OCI-LY3 (cell line): ENCODE measurements around the gene EIF2S2.

Experiments used
- EZH2phosphoT487 ChIP-seq: fragments of 200-600 bp; shearing (Covaris generic); IDR thresholded peaks from 2 replicates; pipeline ENCODE4 v1.6.1; 2018; ENCODE audit warnings: antibody characterized with exemption, mixed run types, low read depth
- TF ChIP-seq, protein P1 (sequence below): fragments of 200-600, 300-600 bp; sonication (generic); IDR thresholded peaks from 2 replicates; pipeline ENCODE4 v1.5.1; 2014; ENCODE audit warnings: antibody characterized with exemption, low read length, low read depth

DNA sequence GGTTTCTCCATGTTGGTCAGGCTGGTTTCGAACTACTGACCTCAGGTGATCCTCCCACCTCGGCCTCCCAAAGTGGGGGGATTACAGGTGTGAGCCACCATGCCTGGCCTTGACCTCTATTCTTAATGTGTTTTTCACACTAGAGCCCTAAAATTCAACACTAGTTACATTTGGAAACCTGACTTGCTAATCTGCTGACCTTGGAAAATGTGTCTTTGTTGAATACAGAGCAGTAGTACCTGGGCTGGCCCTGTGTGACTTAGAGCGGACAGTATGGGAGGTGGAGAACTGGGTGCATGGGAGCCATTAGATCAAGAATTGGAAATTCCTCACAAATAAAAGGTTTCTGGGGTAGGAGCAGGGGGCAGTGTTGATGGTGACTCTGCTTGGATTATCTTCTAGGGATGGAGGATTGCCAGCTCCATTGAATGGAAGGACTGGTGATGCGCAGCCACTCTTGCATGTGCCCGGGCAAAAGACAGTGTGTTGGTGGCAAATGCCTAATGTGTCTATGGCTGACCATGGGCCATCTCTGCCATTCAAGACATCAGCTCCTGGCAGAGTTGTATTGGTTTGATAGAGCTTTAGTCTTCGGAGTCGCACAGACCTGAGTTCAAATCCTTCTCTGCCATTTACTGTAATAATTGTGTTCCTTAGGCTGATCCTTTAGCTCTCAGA, 64.9 kb downstream of the EIF2S2 start:
- TF ChIP-seq, protein P1, sequence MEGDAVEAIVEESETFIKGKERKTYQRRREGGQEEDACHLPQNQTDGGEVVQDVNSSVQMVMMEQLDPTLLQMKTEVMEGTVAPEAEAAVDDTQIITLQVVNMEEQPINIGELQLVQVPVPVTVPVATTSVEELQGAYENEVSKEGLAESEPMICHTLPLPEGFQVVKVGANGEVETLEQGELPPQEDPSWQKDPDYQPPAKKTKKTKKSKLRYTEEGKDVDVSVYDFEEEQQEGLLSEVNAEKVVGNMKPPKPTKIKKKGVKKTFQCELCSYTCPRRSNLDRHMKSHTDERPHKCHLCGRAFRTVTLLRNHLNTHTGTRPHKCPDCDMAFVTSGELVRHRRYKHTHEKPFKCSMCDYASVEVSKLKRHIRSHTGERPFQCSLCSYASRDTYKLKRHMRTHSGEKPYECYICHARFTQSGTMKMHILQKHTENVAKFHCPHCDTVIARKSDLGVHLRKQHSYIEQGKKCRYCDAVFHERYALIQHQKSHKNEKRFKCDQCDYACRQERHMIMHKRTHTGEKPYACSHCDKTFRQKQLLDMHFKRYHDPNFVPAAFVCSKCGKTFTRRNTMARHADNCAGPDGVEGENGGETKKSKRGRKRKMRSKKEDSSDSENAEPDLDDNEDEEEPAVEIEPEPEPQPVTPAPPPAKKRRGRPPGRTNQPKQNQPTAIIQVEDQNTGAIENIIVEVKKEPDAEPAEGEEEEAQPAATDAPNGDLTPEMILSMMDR, result no peak
- no peak for TF ChIP-seq EZH2phosphoT487
